PFSK-1 (cell line): ENCODE results near the gene THSD4.

Experiments used
- FOXP2 ChIP-seq: optimal IDR thresholded peaks from 2 replicates; pipeline ENCODE3; 2011; ENCODE audit warnings: borderline replicate concordance, control low read depth, inconsistent platforms; ENCODE audit not compliant: insufficient read depth; ENCODE audit errors: extremely low read length, extremely low read depth
- POLR2AphosphoS5 ChIP-seq: IDR thresholded peaks from 2 replicates; pipeline ENCODE4 v1.6.1; 2012; ENCODE audit warnings: low read depth, mild to moderate bottlenecking, control low read depth, low read length, moderate library complexity
- SIN3A ChIP-seq: IDR thresholded peaks from 2 replicates; pipeline ENCODE4 v1.6.1; 2012; ENCODE audit warnings: mild to moderate bottlenecking, low read length, moderate library complexity, borderline replicate concordance; ENCODE audit not compliant: insufficient read depth
- TAF1 ChIP-seq: IDR thresholded peaks from 2 replicates; pipeline ENCODE4 v1.6.1; 2012; ENCODE audit warnings: low read length, control low read depth, borderline replicate concordance; ENCODE audit not compliant: insufficient read depth
- TF ChIP-seq, protein P1 (sequence below), 2 experiments: IDR thresholded peaks; 2 replicates each; pipeline versions ENCODE4 v1.6.1 to v1.8.0; 2011 to 2012; ENCODE audit warnings: low read depth in 2 of 2, low read length in 2 of 2, control low read depth in 1 of 2, inconsistent platforms in 1 of 2, mild to moderate bottlenecking in 1 of 2, moderate library complexity in 1 of 2; ENCODE audit not compliant: insufficient read depth in 1 of 2

The THSD4 gene

GRCh38 chr15:71294911-71295602, 179.8 kb downstream of the THSD4 start:
- TF ChIP-seq SIN3A: no peak
- TF ChIP-seq TAF1: no peak
- TF ChIP-seq, protein P1, sequence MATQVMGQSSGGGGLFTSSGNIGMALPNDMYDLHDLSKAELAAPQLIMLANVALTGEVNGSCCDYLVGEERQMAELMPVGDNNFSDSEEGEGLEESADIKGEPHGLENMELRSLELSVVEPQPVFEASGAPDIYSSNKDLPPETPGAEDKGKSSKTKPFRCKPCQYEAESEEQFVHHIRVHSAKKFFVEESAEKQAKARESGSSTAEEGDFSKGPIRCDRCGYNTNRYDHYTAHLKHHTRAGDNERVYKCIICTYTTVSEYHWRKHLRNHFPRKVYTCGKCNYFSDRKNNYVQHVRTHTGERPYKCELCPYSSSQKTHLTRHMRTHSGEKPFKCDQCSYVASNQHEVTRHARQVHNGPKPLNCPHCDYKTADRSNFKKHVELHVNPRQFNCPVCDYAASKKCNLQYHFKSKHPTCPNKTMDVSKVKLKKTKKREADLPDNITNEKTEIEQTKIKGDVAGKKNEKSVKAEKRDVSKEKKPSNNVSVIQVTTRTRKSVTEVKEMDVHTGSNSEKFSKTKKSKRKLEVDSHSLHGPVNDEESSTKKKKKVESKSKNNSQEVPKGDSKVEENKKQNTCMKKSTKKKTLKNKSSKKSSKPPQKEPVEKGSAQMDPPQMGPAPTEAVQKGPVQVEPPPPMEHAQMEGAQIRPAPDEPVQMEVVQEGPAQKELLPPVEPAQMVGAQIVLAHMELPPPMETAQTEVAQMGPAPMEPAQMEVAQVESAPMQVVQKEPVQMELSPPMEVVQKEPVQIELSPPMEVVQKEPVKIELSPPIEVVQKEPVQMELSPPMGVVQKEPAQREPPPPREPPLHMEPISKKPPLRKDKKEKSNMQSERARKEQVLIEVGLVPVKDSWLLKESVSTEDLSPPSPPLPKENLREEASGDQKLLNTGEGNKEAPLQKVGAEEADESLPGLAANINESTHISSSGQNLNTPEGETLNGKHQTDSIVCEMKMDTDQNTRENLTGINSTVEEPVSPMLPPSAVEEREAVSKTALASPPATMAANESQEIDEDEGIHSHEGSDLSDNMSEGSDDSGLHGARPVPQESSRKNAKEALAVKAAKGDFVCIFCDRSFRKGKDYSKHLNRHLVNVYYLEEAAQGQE (IDR thresholded peaks at IDR 0.05; ENCODE audit: insufficient read depth in 1 of 2, low read depth in 2 of 2, low read length in 2 of 2): no peak; a peak in 1 of 4 replicates
- no peak for TF ChIP-seq POLR2AphosphoS5
- TF ChIP-seq FOXP2: no peak

GRCh38 chr15:71295603-71296314, 180.5 kb downstream of the THSD4 start:
- TF ChIP-seq FOXP2 (no peak), SIN3A (no peak), POLR2AphosphoS5 (no peak), TAF1 (no peak)
- TF ChIP-seq, protein P1 (IDR thresholded peaks at IDR 0.05; ENCODE audit: insufficient read depth in 1 of 2, low read depth in 2 of 2, low read length in 2 of 2): no peak

GRCh38 chr15:71296315-71296679, 181.0 kb downstream of the THSD4 start:
- TF ChIP-seq POLR2AphosphoS5: no peak

DNA sequence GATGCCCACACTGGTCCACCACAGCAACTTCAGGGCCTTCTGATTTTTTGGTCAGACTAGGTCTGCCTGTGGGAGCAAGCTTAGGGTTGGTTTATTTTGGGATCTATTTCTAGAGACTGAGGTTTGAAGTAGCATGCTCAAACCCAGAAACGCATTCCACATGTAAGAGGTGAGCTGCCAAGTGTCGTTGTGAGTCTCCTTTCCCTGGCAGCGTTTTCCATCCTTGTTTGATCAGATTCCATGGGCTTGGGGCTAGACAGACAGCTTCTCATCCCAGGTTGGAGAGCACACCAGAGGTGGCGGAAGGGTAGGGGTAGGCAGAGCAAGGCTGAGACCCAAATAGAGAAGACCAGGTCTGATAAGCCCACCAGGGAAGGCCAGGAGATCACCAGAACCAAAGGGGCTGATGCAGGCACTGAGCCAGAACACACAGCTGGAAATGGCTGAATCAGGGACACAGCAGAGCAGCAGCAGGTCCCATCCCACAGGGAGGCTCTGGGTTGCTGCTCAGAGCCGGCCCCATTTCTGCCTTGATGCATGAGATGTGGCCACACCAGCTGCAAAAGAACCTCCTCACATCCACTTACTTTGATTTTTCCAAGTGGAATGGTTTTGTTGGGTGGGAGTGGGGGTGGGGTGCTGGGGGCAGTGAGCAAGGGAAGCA, 186.8 kb downstream of the THSD4 start:
- TF ChIP-seq, protein P1 (IDR thresholded peaks at IDR 0.05; ENCODE audit: insufficient read depth in 1 of 2, low read depth in 2 of 2, low read length in 2 of 2): no peak
- TF ChIP-seq POLR2AphosphoS5: no peak
- TF ChIP-seq FOXP2: no peak
- no peak for TF ChIP-seq SIN3A
- no peak for TF ChIP-seq TAF1

DNA sequence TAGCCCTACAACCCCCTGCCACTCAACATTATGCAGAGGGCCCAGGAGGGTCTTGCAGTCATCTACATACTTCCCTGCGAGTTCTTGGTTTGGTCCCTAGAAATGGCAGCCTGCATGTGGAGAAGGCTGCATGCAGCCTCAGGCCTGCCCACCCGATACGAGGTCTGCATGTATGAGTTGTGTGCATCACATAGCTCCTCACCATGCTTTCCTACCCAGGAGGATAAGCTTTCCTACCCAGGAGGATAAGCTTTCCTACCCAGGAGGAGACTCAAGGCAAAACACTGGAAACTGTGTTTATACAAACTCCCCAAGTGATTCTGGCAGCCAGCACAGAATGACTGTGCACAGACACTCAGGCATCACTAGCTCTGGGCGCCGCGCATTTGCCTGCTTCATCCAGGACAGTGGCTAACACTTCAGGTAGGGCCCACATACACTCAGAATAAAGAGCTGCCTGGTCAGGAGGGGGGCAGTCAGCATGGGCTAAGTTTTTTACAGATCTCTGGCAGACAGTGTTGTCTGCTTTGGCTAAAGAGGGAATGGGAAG, 187.7 kb downstream of the THSD4 start:
- TF ChIP-seq FOXP2 (no peak), TAF1 (no peak), SIN3A (no peak), POLR2AphosphoS5 (no peak)
- TF ChIP-seq, protein P1 (IDR thresholded peaks at IDR 0.05; ENCODE audit: insufficient read depth in 1 of 2, low read depth in 2 of 2, low read length in 2 of 2): no peak
